A549 (cell line): ENCODE measurements around the gene USP12.

Experiments used
- ESRRA ChIP-seq: fragments of 150-350 bp; IDR thresholded peaks from 2 replicates; pipeline ENCODE4 v1.6.1; 2014; ENCODE audit warnings: mild to moderate bottlenecking, low read length, borderline replicate concordance
- HOXA7 ChIP-seq: fragments of 250-450 bp; sonication (Bioruptor Pico); IDR thresholded peaks from 2 replicates; pipeline ENCODE4 v1.5.0; 2020; ENCODE audit warnings: mild to moderate bottlenecking, moderate library complexity
- JUNB ChIP-seq: fragments of >200 bp; sonication (Bioruptor Twin); formaldehyde crosslinking; IDR thresholded peaks from 2 replicates; pipeline ENCODE4 v1.6.1; 2016
- KDM1A ChIP-seq: fragments of 200-600 bp; sonication (generic); IDR thresholded peaks from 2 replicates; pipeline ENCODE4 v1.6.1; 2016; ENCODE audit warnings: low read depth, mild to moderate bottlenecking
- POLR2A ChIP-seq: IDR thresholded peaks from 2 replicates; pipeline ENCODE4 v1.6.1; 2012; ENCODE audit warnings: mild to moderate bottlenecking, low read length
- RAD21 ChIP-seq, 2 experiments: fragments of >200 bp in 1 of 2; sonication (Bioruptor Twin) in 1 of 2; formaldehyde crosslinking in 1 of 2; IDR thresholded peaks in 1 of 2; conservative IDR thresholded peaks in 1 of 2; 2 replicates in 1 of 2; 3 replicates in 1 of 2; pipeline ENCODE4 v1.6.1; 2012 to 2018; ENCODE audit warnings: inconsistent platforms in 1 of 2
- RFX5 ChIP-seq: fragments of 450-650 bp; IDR thresholded peaks from 2 replicates; pipeline ENCODE4 v1.7.1; 2014; ENCODE audit warnings: antibody characterized with exemption, mild to moderate bottlenecking, moderate library complexity
- TF ChIP-seq, protein P1 (sequence below): fragments of >200 bp; sonication (Bioruptor Twin); formaldehyde crosslinking; IDR thresholded peaks from 3 replicates; pipeline ENCODE4 v1.5.1; 2016
- TF ChIP-seq, protein P2 (sequence below): IDR thresholded peaks from 2 replicates; pipeline ENCODE4 v1.6.1; 2012; ENCODE audit warnings: low read depth, borderline replicate concordance
- TF ChIP-seq, protein P3 (sequence below): fragments of >200 bp; sonication (Bioruptor Twin); formaldehyde crosslinking; IDR thresholded peaks from 3 replicates; pipeline ENCODE4 v1.6.1; 2016
- TF ChIP-seq, protein P4 (sequence below): fragments of 450-650 bp; IDR thresholded peaks from 2 replicates; pipeline ENCODE4 v1.6.1; 2014; ENCODE audit warnings: antibody characterized with exemption
- TF ChIP-seq, protein P5 (sequence below): fragments of 200-600 bp; sonication (generic); IDR thresholded peaks from 2 replicates; pipeline ENCODE4 v1.6.1; 2016; ENCODE audit warnings: antibody characterized with exemption, mild to moderate bottlenecking, moderate library complexity
- TF ChIP-seq, protein P6 (sequence below): IDR thresholded peaks from 2 replicates; pipeline ENCODE4 v1.6.1; 2012

DNA sequence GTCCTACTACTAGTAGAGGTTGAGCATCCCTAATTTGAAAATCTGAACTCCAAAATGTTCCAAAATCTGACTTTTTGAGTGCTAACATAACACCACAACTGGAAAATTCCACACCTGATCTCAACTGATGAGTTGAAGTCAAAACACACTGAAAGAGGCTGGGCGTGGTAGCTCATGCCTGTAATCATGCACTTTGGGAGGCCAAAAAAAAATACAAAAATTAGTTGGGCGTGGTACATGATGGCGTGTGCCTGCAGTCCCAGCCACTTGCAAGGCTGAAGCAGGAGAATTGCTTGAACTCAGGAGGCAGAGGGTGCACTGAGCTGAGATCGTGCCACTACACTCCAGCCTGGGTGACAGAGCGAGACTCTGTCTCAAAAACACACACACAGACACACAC lies 29.9 kb downstream of the USP12 start:
- no peak for TF ChIP-seq KDM1A
- TF ChIP-seq, protein P1, sequence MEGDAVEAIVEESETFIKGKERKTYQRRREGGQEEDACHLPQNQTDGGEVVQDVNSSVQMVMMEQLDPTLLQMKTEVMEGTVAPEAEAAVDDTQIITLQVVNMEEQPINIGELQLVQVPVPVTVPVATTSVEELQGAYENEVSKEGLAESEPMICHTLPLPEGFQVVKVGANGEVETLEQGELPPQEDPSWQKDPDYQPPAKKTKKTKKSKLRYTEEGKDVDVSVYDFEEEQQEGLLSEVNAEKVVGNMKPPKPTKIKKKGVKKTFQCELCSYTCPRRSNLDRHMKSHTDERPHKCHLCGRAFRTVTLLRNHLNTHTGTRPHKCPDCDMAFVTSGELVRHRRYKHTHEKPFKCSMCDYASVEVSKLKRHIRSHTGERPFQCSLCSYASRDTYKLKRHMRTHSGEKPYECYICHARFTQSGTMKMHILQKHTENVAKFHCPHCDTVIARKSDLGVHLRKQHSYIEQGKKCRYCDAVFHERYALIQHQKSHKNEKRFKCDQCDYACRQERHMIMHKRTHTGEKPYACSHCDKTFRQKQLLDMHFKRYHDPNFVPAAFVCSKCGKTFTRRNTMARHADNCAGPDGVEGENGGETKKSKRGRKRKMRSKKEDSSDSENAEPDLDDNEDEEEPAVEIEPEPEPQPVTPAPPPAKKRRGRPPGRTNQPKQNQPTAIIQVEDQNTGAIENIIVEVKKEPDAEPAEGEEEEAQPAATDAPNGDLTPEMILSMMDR, result no peak
- TF ChIP-seq, protein P2, sequence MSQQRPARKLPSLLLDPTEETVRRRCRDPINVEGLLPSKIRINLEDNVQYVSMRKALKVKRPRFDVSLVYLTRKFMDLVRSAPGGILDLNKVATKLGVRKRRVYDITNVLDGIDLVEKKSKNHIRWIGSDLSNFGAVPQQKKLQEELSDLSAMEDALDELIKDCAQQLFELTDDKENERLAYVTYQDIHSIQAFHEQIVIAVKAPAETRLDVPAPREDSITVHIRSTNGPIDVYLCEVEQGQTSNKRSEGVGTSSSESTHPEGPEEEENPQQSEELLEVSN, result no peak
- TF ChIP-seq POLR2A, result no peak
- TF ChIP-seq RFX5, result no peak
- TF ChIP-seq, protein P3, sequence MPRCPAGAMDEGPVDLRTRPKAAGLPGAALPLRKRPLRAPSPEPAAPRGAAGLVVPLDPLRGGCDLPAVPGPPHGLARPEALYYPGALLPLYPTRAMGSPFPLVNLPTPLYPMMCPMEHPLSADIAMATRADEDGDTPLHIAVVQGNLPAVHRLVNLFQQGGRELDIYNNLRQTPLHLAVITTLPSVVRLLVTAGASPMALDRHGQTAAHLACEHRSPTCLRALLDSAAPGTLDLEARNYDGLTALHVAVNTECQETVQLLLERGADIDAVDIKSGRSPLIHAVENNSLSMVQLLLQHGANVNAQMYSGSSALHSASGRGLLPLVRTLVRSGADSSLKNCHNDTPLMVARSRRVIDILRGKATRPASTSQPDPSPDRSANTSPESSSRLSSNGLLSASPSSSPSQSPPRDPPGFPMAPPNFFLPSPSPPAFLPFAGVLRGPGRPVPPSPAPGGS, result no peak
- TF ChIP-seq ESRRA, result no peak
- no peak for TF ChIP-seq JUNB
- TF ChIP-seq RAD21 (conservative IDR thresholded peaks at IDR 0.05 in 1 of 2, IDR thresholded peaks at IDR 0.05 in 1 of 2), result no peak
- TF ChIP-seq HOXA7 (CRISPR knock-in tag), result no peak
- TF ChIP-seq, protein P4, sequence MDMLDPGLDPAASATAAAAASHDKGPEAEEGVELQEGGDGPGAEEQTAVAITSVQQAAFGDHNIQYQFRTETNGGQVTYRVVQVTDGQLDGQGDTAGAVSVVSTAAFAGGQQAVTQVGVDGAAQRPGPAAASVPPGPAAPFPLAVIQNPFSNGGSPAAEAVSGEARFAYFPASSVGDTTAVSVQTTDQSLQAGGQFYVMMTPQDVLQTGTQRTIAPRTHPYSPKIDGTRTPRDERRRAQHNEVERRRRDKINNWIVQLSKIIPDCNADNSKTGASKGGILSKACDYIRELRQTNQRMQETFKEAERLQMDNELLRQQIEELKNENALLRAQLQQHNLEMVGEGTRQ, result no peak
- TF ChIP-seq, protein P5, sequence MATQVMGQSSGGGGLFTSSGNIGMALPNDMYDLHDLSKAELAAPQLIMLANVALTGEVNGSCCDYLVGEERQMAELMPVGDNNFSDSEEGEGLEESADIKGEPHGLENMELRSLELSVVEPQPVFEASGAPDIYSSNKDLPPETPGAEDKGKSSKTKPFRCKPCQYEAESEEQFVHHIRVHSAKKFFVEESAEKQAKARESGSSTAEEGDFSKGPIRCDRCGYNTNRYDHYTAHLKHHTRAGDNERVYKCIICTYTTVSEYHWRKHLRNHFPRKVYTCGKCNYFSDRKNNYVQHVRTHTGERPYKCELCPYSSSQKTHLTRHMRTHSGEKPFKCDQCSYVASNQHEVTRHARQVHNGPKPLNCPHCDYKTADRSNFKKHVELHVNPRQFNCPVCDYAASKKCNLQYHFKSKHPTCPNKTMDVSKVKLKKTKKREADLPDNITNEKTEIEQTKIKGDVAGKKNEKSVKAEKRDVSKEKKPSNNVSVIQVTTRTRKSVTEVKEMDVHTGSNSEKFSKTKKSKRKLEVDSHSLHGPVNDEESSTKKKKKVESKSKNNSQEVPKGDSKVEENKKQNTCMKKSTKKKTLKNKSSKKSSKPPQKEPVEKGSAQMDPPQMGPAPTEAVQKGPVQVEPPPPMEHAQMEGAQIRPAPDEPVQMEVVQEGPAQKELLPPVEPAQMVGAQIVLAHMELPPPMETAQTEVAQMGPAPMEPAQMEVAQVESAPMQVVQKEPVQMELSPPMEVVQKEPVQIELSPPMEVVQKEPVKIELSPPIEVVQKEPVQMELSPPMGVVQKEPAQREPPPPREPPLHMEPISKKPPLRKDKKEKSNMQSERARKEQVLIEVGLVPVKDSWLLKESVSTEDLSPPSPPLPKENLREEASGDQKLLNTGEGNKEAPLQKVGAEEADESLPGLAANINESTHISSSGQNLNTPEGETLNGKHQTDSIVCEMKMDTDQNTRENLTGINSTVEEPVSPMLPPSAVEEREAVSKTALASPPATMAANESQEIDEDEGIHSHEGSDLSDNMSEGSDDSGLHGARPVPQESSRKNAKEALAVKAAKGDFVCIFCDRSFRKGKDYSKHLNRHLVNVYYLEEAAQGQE, result no peak
- TF ChIP-seq, protein P6, sequence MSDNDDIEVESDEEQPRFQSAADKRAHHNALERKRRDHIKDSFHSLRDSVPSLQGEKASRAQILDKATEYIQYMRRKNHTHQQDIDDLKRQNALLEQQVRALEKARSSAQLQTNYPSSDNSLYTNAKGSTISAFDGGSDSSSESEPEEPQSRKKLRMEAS, result no peak
